Stomach (tissue), 9 donors: ENCODE results near the gene GOLT1A. TPM values are rescaled to one million over a fixed set of nuclear protein-coding genes. Genes with fewer than 3 reads are reported as not detected.

Experiments used
- DNase-seq, 2 donors: peaks; one replicate each; pipeline versions ENCODE4 v3.0.0 to v3.0.0-alpha.2; 2013 to 2019
- H3K27ac ChIP-seq, 5 donors: fragments of 200-600 bp in 4 of 5; sonication (generic) in 4 of 5; one replicate each; pipeline ENCODE4 v1.5.1; 2013 to 2019; ENCODE audit warnings: mild to moderate bottlenecking in 1 of 5, moderate library complexity in 1 of 5
- H3K27me3 ChIP-seq, 3 donors: fragments of 200-600 bp; sonication (generic); one replicate each; pipeline ENCODE4 v1.5.1; 2017 to 2019; ENCODE audit warnings: mixed run types in 1 of 3
- H3K36me3 ChIP-seq, 4 donors: fragments of 200-600 bp; sonication (generic); 1 replicate in 3 of 4; 2 replicates in 1 of 4; pipeline ENCODE4 v1.5.1; 2016 to 2019
- H3K4me1 ChIP-seq, 4 donors: fragments of 200-600 bp; sonication (generic); one replicate each; pipeline ENCODE4 v1.5.1; 2016 to 2019
- H3K4me3 ChIP-seq, 4 donors: fragments of 200-600 bp; sonication (generic) in 3 of 4; one replicate each; pipeline ENCODE4 v1.5.1; 2016 to 2019; ENCODE audit warnings: mild to moderate bottlenecking in 1 of 4
- H3K9me3 ChIP-seq, 4 donors: fragments of 200-600 bp; sonication (generic); one replicate each; pipeline ENCODE4 v1.5.1; 2016 to 2019
- CTCF ChIP-seq, 7 experiments: fragments of 450-650 bp in 4 of 7; fragments of 200-600 bp in 3 of 7; sonication (generic) in 3 of 7; IDR thresholded peaks; one replicate each; pipeline ENCODE4 v1.5.1; 2016 to 2019; ENCODE audit warnings: antibody characterized with exemption in 7 of 7, control low read depth in 2 of 7, mild to moderate bottlenecking in 1 of 7
- EP300 ChIP-seq: sonication (generic); formaldehyde crosslinking; IDR thresholded peaks from one replicate; pipeline ENCODE4 v1.6.1; 2017; ENCODE audit warnings: antibody characterized with exemption
- POLR2A ChIP-seq, 4 donors: fragments of 450-650 bp; IDR thresholded peaks; one replicate each; pipeline ENCODE4 v1.6.1; 2016; ENCODE audit warnings: antibody characterized with exemption in 4 of 4, control low read depth in 2 of 4, mild to moderate bottlenecking in 1 of 4, moderate library complexity in 1 of 4
- POLR2AphosphoS5 ChIP-seq, 3 donors: sonication (generic); formaldehyde crosslinking; IDR thresholded peaks; one replicate each; pipeline ENCODE4 v1.6.1; 2016; ENCODE audit warnings: antibody characterized with exemption in 3 of 3
- WGBS, 5 donors: extraction: QIAGEN DNeasy Blood & Tissue Kit in 3 of 5; methylation state at CpG; one replicate each; pipeline versions ENCODE4 v1.1.5 to v1.1.7; 2013 to 2018; 5-methylcytosine and 5-hydroxymethylcytosine counted together
- intact Hi-C: fragments of 100-400 bp; cut with DNase I; formaldehyde crosslinking; loops from one replicate; pipeline ENCODE4 v1.15.1; 2023; ENCODE audit warnings: low total_unique reads
- polyA plus RNA-seq, 3 donors: library from polyadenylated mRNA; stranded (reverse); fragments of 200-250 nt; gene quantifications; one replicate each; pipeline ENCODE4 v1.2.3, GENCODE V29; 2013
- total RNA-seq, 5 donors: library from RNA; depleted of rRNA; stranded (reverse); fragments of >200 nt; gene quantifications; one replicate each; pipeline versions ENCODE4 v1.1.0 to v1.2.3, GENCODE V29; 2014 to 2016
- donor health status: healthy with polysubstance abuse.
- donor health status: Bipolar disorder and iron deficiency.
- donor health status: healthy.

GOLT1A gene
- total and polyA plus RNA-seq, 8 donors: 1.8 to 16.6 (median 6.9) TPM; not detected in 2

GRCh38 chr1:204150702-204151551, 62.9 kb downstream of the GOLT1A start:
- peak in 1 of 2 donors; percentile 73 for DNase-seq
- Histone ChIP-seq H3K36me3 (peaks cover 0 to 8% (median 3%) of the 10 kb centered on the region in 4 donors), H3K27me3 (peaks cover 0 to 19% (median 6%) of the 10 kb centered on the region in 3 donors), H3K4me1 (peaks cover 13 to 31% (median 26%) of the 10 kb centered on the region in 4 donors), H3K4me3 (peak overlapping the region; percentile 67 to 76 (median 72)), H3K9me3 (no peaks in the 10 kb centered on the region), H3K27ac (peak overlapping the region; percentile 8 to 86 (median 70))
- 25 to 48% (median 32%) methylated on average over 10 to 33 of the region's 33 CpGs for WGBS, 5 donors
- intact Hi-C loops: no loop called here
- no peak for TF ChIP-seq CTCF (IDR thresholded peaks at IDR 0.05)

GRCh38 chr1:204149635-204150565, 63.9 kb downstream of the GOLT1A start:
- TF ChIP-seq POLR2A (IDR thresholded peaks at IDR 0.05) (no peak), CTCF (IDR thresholded peaks at IDR 0.05) (no peak), POLR2AphosphoS5 (IDR thresholded peaks at IDR 0.05) (no peak), EP300 (no peak)
- Histone ChIP-seq H3K9me3 (no peaks in the 10 kb centered on the region), H3K4me1 (peaks cover 13 to 31% (median 26%) of the 10 kb centered on the region in 4 donors), H3K27ac (peak overlapping the region in 2 of 5 donors; percentile 79 to 86), H3K36me3 (peaks cover 0 to 12% (median 5%) of the 10 kb centered on the region in 4 donors), H3K4me3 (peak overlapping the region in 2 of 4 donors; percentile 67 to 71), H3K27me3 (peaks cover 0 to 19% (median 6%) of the 10 kb centered on the region in 3 donors)
- 52 to 86% (median 78%) methylated on average over 7 to 16 of the region's 16 CpGs for WGBS, 5 donors
- intact Hi-C loops: no loop called here
- DNase-seq: peak in 1 of 2 donors; percentile 34

DNA sequence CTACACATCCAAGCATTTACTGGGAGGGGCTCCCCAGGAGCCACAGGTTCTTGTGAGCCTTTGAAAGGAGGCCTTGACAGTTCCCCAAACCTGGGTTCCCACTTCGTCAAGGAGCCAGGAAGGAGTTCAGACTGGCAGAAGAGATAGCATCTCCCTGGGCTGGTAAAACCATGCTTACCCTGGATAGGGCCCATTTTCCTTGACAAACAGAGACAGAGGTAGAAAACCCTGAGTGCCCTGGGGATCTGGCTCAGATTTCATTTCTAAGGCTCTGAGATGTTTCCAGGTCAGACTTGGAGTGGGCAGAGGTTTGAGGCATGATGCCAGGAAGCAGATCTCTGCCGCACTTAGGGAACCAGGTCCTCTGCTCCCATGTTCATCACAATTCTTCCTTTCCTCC, 64.7 kb downstream of the GOLT1A start:
- WGBS, 5 donors: 48 to 67% (median 65%) methylated on average over 2 of the region's 2 CpGs

More for the DNA sequence above, 64.7 kb downstream of the GOLT1A start:
- no peak for TF ChIP-seq CTCF (IDR thresholded peaks at IDR 0.05)
- no peak for TF ChIP-seq EP300
- TF ChIP-seq POLR2AphosphoS5 (IDR thresholded peaks at IDR 0.05): no peak
- TF ChIP-seq POLR2A (IDR thresholded peaks at IDR 0.05): no peak
- Histone ChIP-seq H3K4me1 (peaks cover 13 to 31% (median 26%) of the 10 kb centered on the region in 4 donors), H3K27me3 (peaks cover 0 to 19% (median 6%) of the 10 kb centered on the region in 3 donors), H3K27ac (no peak overlapping the region), H3K4me3 (no peak overlapping the region), H3K9me3 (no peaks in the 10 kb centered on the region), H3K36me3 (peaks cover 0 to 12% (median 5%) of the 10 kb centered on the region in 4 donors)
- intact Hi-C loops: no loop called here
- no peak for DNase-seq

Other genes starting within 250 kb of the GOLT1A start
- 10 to 100 TPM; 10.5 to 42.6 (median 11.9) TPM for gene SOX13, start 140.9 kb downstream of the GOLT1A start, total RNA-seq
- gene SOX13, start 140.9 kb downstream of the GOLT1A start, polyA plus RNA-seq: 1 to 10 TPM; 4.1 to 7.3 (median 7.2) TPM
- gene ETNK2, start 61.9 kb downstream of the GOLT1A start, total RNA-seq: 10 to 100 TPM in 1 of 5 donors, 1 to 10 TPM in 3, under 1 TPM in 1; 0.45 to 12.2 (median 6.6) TPM
- gene ETNK2, start 61.9 kb downstream of the GOLT1A start, polyA plus RNA-seq: 1 to 10 TPM; 3.8 to 8.1 (median 7.8) TPM
- gene REN, start 47.7 kb downstream of the GOLT1A start, total RNA-seq: not detected
- under 1 TPM in 1 of 3 donors, not detected in 2; 0.08 TPM for gene REN, start 47.7 kb downstream of the GOLT1A start, polyA plus RNA-seq
- gene KISS1, start 17.5 kb downstream of the GOLT1A start, total RNA-seq: 1 to 10 TPM in 1 of 5 donors, not detected in 4; 1.1 TPM
- 1 to 10 TPM in 2 of 3 donors, not detected in 1; 1.6 to 8.3 TPM for gene KISS1, start 17.5 kb downstream of the GOLT1A start, polyA plus RNA-seq
- gene PLEKHA6, start 145.9 kb upstream of the GOLT1A start, total RNA-seq: 10 to 100 TPM; 12.5 to 97.9 (median 39.1) TPM
- 10 to 100 TPM in 2 of 3 donors, 1 to 10 TPM in 1; 6.4 to 37.5 (median 32.1) TPM for gene PLEKHA6, start 145.9 kb upstream of the GOLT1A start, polyA plus RNA-seq
- 10 to 100 TPM; 19.8 to 74.4 (median 51.6) TPM for gene PPP1R15B, start 197.8 kb upstream of the GOLT1A start, total RNA-seq
- 10 to 100 TPM in 1 of 3 donors, 1 to 10 TPM in 2; 6.5 to 11.1 (median 9.3) TPM for gene PPP1R15B, start 197.8 kb upstream of the GOLT1A start, polyA plus RNA-seq